Gastroesophageal sphincter (tissue), 3 donors: ENCODE results near the gene KDM4C.

Experiments
- CTCF ChIP-seq, 4 experiments: fragments of 200-600 bp in 2 of 4; fragments of 450-650 bp in 2 of 4; sonication (generic) in 1 of 4; IDR thresholded peaks; one replicate each; pipeline ENCODE4 v1.5.1; 2017 to 2019; ENCODE audit warnings: antibody characterized with exemption in 4 of 4, mild to moderate bottlenecking in 2 of 4, moderate library complexity in 2 of 4
- POLR2AphosphoS5 ChIP-seq: sonication (generic); formaldehyde crosslinking; IDR thresholded peaks from one replicate; pipeline ENCODE4 v1.6.1; 2017; ENCODE audit warnings: antibody characterized with exemption

GRCh38 chr9:6834306-6834705 lies 76.5 kb downstream of the KDM4C start:
- TF ChIP-seq CTCF (IDR thresholded peaks at IDR 0.05) (no peak), POLR2AphosphoS5 (no peak)
